K562 (cell line): ENCODE data around the gene EGR2. TPM values are rescaled to one million over a fixed set of nuclear protein-coding genes. Genes with fewer than 3 reads are reported as not detected.

Experiments used
- ATAC-seq: fragments of 200-7000 bp; cut with Tn5 transposase; 3 replicates; pipeline ENCODE4 v1.9.1; 2020; ENCODE audit warnings: moderate library complexity
- BruUV-seq: library from RNA; stranded (reverse); fragments of 400-500 nt; replicated peaks from 2 replicates; lab custom pipeline; 2021; lab: Mats Ljungman, UMichigan
- CTCF ChIA-PET: fragments of 300-600 bp; formaldehyde crosslinking; extraction: SDS; loops from one replicate; lab custom pipeline; 2021; ENCODE audit warnings: low intra/inter-chr PET ratio; lab: Yijun Ruan, JAX
- POLR2A ChIA-PET: fragments of 300-600, 350-650 bp; sonication (Branson Sonifier 250); formaldehyde crosslinking; extraction: SDS; loops from one replicate; lab custom pipeline; 2021; ENCODE audit warnings: antibody characterized with exemption, inconsistent platforms; lab: Yijun Ruan, JAX
- DNase-seq, 4 experiments: peaks; one replicate each; pipeline versions ENCODE4 v3.0.0 to v3.0.0-alpha.2; 2011 to 2018; ENCODE audit warnings: low spot score in 3 of 4, mixed read lengths in 3 of 4; ENCODE audit errors: extremely low read depth in 1 of 4
- FAIRE-seq: peaks from 2 replicates; lab custom pipeline; 2011; peaks lifted over from hg19 to GRCh38; lab: Jason Lieb, UNC
- H2AFZ ChIP-seq: 2 replicates; pipeline ENCODE4 v1.6.0; 2011; ENCODE audit warnings: low read depth, low read length, control low read depth, inconsistent platforms
- H3K27ac ChIP-seq: fragments of 200-600 bp; 3 replicates; pipeline ENCODE4 v1.8.0; 2011; ENCODE audit warnings: low read depth, mild to moderate bottlenecking, control low read depth, inconsistent platforms, low read length, moderate library complexity, mixed read lengths; ENCODE audit errors: extremely low read depth
- H3K27me3 ChIP-seq, 2 experiments: fragments of 300-600 bp in 1 of 2; 2 replicates in 1 of 2; 3 replicates in 1 of 2; pipeline versions ENCODE4 v1.6.0 to v1.8.0; 2011; ENCODE audit warnings: inconsistent platforms in 2 of 2, low read length in 2 of 2, mild to moderate bottlenecking in 1 of 2, mixed read lengths in 1 of 2, moderate library complexity in 1 of 2; ENCODE audit not compliant: control insufficient read depth in 2 of 2, insufficient read depth in 2 of 2
- H3K36me3 ChIP-seq: fragments of 300-600 bp; 3 replicates; pipeline ENCODE4 v1.8.0; 2011; ENCODE audit warnings: mild to moderate bottlenecking, low read length, inconsistent platforms; ENCODE audit not compliant: control insufficient read depth, insufficient read depth
- H3K4me1 ChIP-seq, 2 experiments: fragments of 200-600 bp in 1 of 2; replicated peaks in 1 of 2; 2 replicates in 1 of 2; 3 replicates in 1 of 2; pipeline versions ENCODE4 v1.5.1 to v1.8.0; 2011; ENCODE audit warnings: inconsistent platforms in 2 of 2, low read length in 2 of 2, mild to moderate bottlenecking in 1 of 2, mixed read lengths in 1 of 2, moderate library complexity in 1 of 2; ENCODE audit not compliant: control insufficient read depth in 2 of 2, insufficient read depth in 2 of 2
- H3K4me2 ChIP-seq: 2 replicates; pipeline ENCODE4 v1.6.1; 2011; ENCODE audit warnings: low read length, control low read depth, inconsistent platforms, mixed read lengths; ENCODE audit not compliant: insufficient read depth
- H3K4me3 ChIP-seq: fragments of 200-600 bp; sonication (generic), shearing (Covaris generic); 2 replicates; pipeline ENCODE4 v1.5.1; 2016; ENCODE audit warnings: control low read depth, inconsistent platforms
- H3K79me2 ChIP-seq: fragments of 200-600 bp; 3 replicates; pipeline ENCODE4 v1.8.0; 2011; ENCODE audit warnings: low read length, inconsistent platforms; ENCODE audit not compliant: control insufficient read depth, insufficient read depth
- H3K9ac ChIP-seq, 2 experiments: 2 replicates each; pipeline versions ENCODE4 v1.6.0 to v1.6.1; 2011; ENCODE audit warnings: low read depth in 2 of 2, low read length in 2 of 2, control low read depth in 1 of 2, inconsistent platforms in 1 of 2, mild to moderate bottlenecking in 1 of 2, mixed read lengths in 1 of 2; ENCODE audit not compliant: insufficient read depth in 1 of 2
- H3K9me1 ChIP-seq: one replicate; pipeline ENCODE4 v1.6.0; 2011; ENCODE audit warnings: inconsistent platforms, mild to moderate bottlenecking, low read length, moderate library complexity; ENCODE audit not compliant: control insufficient read depth, insufficient read depth
- H3K9me3 ChIP-seq: replicated peaks from 2 replicates; pipeline ENCODE4 v1.5.1; 2011; ENCODE audit warnings: low read depth, low read length, inconsistent platforms; ENCODE audit not compliant: control insufficient read depth, insufficient read depth
- H4K20me1 ChIP-seq: replicated peaks from 2 replicates; pipeline ENCODE4 v1.6.1; 2011; ENCODE audit warnings: low read length, inconsistent platforms, mixed read lengths; ENCODE audit not compliant: control insufficient read depth, insufficient read depth
- ARNT ChIP-seq, 2 experiments: fragments of 450-650 bp; IDR thresholded peaks; 2 replicates each; pipeline ENCODE4 v1.6.1; 2016; ENCODE audit warnings: mild to moderate bottlenecking in 1 of 2
- CBX1 ChIP-seq: sonication (generic); IDR thresholded peaks from 2 replicates; pipeline ENCODE4 v1.6.1; 2016; ENCODE audit warnings: antibody characterized with exemption, low read depth, mild to moderate bottlenecking
- NFXL1 ChIP-seq: fragments of 450-650 bp; formaldehyde crosslinking; IDR thresholded peaks from 2 replicates; pipeline ENCODE4 v1.4.0; 2021; ENCODE audit warnings: mild to moderate bottlenecking
- PPARD ChIP-seq: fragments of 250-450 bp; sonication (Bioruptor Pico); IDR thresholded peaks from 2 replicates; pipeline ENCODE4 v1.8.0; 2022; ENCODE audit warnings: inconsistent platforms, mild to moderate bottlenecking, moderate library complexity
- ZBED1 ChIP-seq: IDR thresholded peaks from 2 replicates; pipeline ENCODE4 v1.6.1; 2014
- ZNF232 ChIP-seq: sonication (generic); formaldehyde crosslinking; IDR thresholded peaks from 2 replicates; pipeline ENCODE4 v1.8.0; 2022; ENCODE audit warnings: mild to moderate bottlenecking, missing genetic modification reagents
- ZNF436 ChIP-seq: fragments of 250-450, 450-650 bp; sonication (Bioruptor Pico); formaldehyde crosslinking; IDR thresholded peaks from 2 replicates; pipeline ENCODE4 v1.7.0; 2020; ENCODE audit warnings: mild to moderate bottlenecking
- WGBS: fragments of 100-300 bp; shearing (Covaris generic); methylation state at CpG from one replicate; pipeline ENCODE4 v1.1.6; 2016; ENCODE audit warnings: low coverage, mixed read lengths; ENCODE audit not compliant: insufficient coverage; ENCODE audit errors: missing lambda C conversion rate; 5-methylcytosine and 5-hydroxymethylcytosine counted together
- in situ Hi-C: fragments of 300-500 bp; cut with MboI; formaldehyde crosslinking; loops from 4 replicates; pipeline ENCODE4 v1.15.0; 2018; ENCODE audit warnings: inconsistent platforms, mixed read lengths
- intact Hi-C: fragments of 100-400 bp; cut with micrococcal nuclease; formaldehyde crosslinking; loops from 2 replicates; pipeline ENCODE4 v1.14.2; 2022
- polyA plus RNA-seq, 8 experiments: library from polyadenylated mRNA; depleted of rRNA in 4 of 8; stranded (reverse) in 5 of 8; unstranded in 3 of 8; fragments of >200 nt; fragmentation: Nextera tagmentation in 2 of 8; fragmentation: Illumina TruSeq in 1 of 8; extraction: Ambion mirVana in 2 of 8; extraction: Trizol in 1 of 8; gene quantifications; 2 replicates each; pipeline versions ENCODE4 v1.2.1 to v1.2.3, GENCODE V29; 2011 to 2014; ENCODE audit warnings: inconsistent platforms in 1 of 8, missing spikeins in 1 of 8
- total RNA-seq, 7 experiments: library from RNA; depleted of rRNA in 6 of 7; stranded (reverse); fragments of >200 nt in 6 of 7; fragmentation: Illumina TruSeq in 2 of 7; extraction: Trizol in 2 of 7; gene quantifications; 2 replicates each; pipeline versions ENCODE4 v1.2.1 to v1.2.3, GENCODE V29; 2011 to 2021; ENCODE audit warnings: low replicate concordance in 1 of 7
- TF ChIP-seq, protein P1 (sequence below): sonication (generic); formaldehyde crosslinking; IDR thresholded peaks from 2 replicates; pipeline ENCODE4 v1.8.1; 2023; ENCODE audit warnings: missing genetic modification reagents, mild to moderate bottlenecking, borderline replicate concordance
- TF ChIP-seq, protein P2 (sequence below): sonication (generic); formaldehyde crosslinking; IDR thresholded peaks from 2 replicates; pipeline ENCODE4 v1.9.0; 2022; ENCODE audit warnings: mild to moderate bottlenecking, missing genetic modification reagents

EGR2 gene
- total and polyA plus RNA-seq, 9 of the 15 experiments (the other 6 are each of a cell fraction or from before 2014, with no cell fraction given): 0.08 to 0.18 (median 0.12) TPM; not detected in 4

DNA sequence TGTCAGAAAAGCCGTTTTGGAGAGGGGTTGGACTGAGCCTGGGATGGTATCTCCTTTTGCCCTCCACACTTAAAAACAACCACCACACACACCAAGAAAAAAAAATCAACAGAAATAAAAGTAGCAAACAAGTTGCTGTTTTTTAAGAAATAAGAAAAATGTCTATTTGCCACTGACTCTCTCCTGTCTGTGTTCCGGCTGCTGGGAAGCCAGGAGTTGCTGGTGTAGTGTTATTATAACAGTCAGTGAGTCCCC lies 163 bp downstream of the EGR2 start:
- no TSS peak for BruUV-seq
- Histone ChIP-seq H3K27ac (peak overlapping the region; percentile 70; the same call in 1 of the 3 replicates), H3K4me1 (peaks cover 7 to 50% of the 10 kb centered on the region in 2 experiments; a peak in 3 of 5 replicates), H3K36me3 (no peaks in the 10 kb centered on the region), H3K4me3 (peak overlapping the region; percentile 74), H3K9me1 (no peaks in the 10 kb centered on the region), H3K9me3 (no peaks in the 10 kb centered on the region), H3K79me2 (no peaks in the 10 kb centered on the region), H2AFZ (peak overlapping the region; percentile 95), H4K20me1 (no peaks in the 10 kb centered on the region), H3K4me2 (peak overlapping the region; percentile 90), H3K27me3 (peaks cover 19 to 53% of the 10 kb centered on the region in 2 experiments; a peak in 4 of 5 replicates), H3K9ac (peak overlapping the region; percentile 74 to 94; a peak in 3 of 4 replicates)
- in situ Hi-C loops (no loop called here), intact Hi-C loops (loop anchor here (5.0 kb wide), 3 partner anchors 204 to 379 kb away; no protein-coding TSS in a partner anchor)
- FAIRE-seq (no peak), ATAC-seq (no peak), DNase-seq (no peak)
- TF ChIP-seq ZNF436 (CRISPR knock-in tag) (no peak), NFXL1 (CRISPR knock-in tag) (no peak), CBX1 (no peak), ZNF232 (CRISPR knock-in tag) (no peak)
- CTCF ChIA-PET: no interaction called here
- POLR2A ChIA-PET: interaction anchor here (0.8 to 1.5 kb wide), 4 partner anchors 10 to 332 kb away, joined by 3 to 9 read pairs (median 4); no protein-coding TSS in a partner anchor
- WGBS: 17% methylated on average over 2 of the region's 2 CpGs

DNA sequence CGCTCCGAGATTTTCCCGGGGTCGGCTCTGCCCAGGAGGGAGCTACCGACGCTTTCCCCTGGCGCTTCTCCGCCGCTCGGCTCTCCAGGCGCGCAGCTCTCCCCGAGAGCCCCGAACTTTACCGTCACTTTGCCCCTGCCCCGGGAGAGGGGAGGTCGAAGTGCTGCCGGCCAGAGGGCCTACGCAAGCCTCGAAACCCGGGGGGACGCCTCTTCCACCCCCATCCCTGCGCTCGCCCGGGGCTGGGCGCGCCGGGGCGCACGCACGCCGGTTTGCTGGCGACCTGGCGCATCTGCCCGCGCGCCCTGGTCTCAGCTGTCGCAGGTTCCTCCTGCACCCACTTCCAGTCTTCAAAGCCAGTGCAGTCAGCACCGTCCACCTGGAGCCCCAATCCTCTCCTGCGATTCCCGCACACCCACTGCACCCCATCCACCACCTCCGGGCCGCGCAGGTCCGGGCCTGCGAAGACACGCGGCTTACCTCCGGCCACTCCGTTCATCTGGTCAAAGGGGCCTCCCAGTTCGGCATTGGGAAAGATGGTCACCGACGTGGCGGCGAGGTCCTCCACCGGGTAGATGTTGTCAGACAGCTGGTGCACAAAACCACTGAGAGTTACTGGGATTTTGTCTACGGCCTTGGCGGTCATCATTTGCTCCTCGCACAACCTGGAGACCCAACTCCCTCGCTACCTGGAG lies 638 bp downstream of the EGR2 start:
- no peak for ATAC-seq
- Histone ChIP-seq H3K4me3 (no peak overlapping the region), H3K4me1 (peaks cover 7 to 50% of the 10 kb centered on the region in 2 experiments; a peak in 3 of 5 replicates), H3K27ac (no peak overlapping the region; the same call in 2 of the 3 replicates), H3K36me3 (no peaks in the 10 kb centered on the region), H4K20me1 (no peaks in the 10 kb centered on the region), H3K27me3 (peaks cover 19 to 53% of the 10 kb centered on the region in 2 experiments; a peak in 4 of 5 replicates), H3K9me1 (no peaks in the 10 kb centered on the region), H2AFZ (peak overlapping the region; percentile 95), H3K9ac (peak overlapping the region in 1 of 2 experiments; percentile 2; a peak in 1 of 4 replicates), H3K79me2 (no peaks in the 10 kb centered on the region), H3K4me2 (peak overlapping the region; percentile 90), H3K9me3 (no peaks in the 10 kb centered on the region)
- CTCF ChIA-PET: no interaction called here
- no peak for FAIRE-seq
- BruUV-seq: TSS peak; percentile 87
- intact Hi-C loops (loop anchor here (5.0 kb wide), 3 partner anchors 203 to 378 kb away; no protein-coding TSS in a partner anchor), in situ Hi-C loops (no loop called here)
- DNase-seq: no peak
- 65% methylated on average over 32 of the region's 60 CpGs for WGBS
- POLR2A ChIA-PET: interaction anchor here (0.9 to 1.1 kb wide), 3 partner anchors 10 to 333 kb away, joined by 3 to 5 read pairs (median 4); no protein-coding TSS in a partner anchor
- TF ChIP-seq, protein P1, sequence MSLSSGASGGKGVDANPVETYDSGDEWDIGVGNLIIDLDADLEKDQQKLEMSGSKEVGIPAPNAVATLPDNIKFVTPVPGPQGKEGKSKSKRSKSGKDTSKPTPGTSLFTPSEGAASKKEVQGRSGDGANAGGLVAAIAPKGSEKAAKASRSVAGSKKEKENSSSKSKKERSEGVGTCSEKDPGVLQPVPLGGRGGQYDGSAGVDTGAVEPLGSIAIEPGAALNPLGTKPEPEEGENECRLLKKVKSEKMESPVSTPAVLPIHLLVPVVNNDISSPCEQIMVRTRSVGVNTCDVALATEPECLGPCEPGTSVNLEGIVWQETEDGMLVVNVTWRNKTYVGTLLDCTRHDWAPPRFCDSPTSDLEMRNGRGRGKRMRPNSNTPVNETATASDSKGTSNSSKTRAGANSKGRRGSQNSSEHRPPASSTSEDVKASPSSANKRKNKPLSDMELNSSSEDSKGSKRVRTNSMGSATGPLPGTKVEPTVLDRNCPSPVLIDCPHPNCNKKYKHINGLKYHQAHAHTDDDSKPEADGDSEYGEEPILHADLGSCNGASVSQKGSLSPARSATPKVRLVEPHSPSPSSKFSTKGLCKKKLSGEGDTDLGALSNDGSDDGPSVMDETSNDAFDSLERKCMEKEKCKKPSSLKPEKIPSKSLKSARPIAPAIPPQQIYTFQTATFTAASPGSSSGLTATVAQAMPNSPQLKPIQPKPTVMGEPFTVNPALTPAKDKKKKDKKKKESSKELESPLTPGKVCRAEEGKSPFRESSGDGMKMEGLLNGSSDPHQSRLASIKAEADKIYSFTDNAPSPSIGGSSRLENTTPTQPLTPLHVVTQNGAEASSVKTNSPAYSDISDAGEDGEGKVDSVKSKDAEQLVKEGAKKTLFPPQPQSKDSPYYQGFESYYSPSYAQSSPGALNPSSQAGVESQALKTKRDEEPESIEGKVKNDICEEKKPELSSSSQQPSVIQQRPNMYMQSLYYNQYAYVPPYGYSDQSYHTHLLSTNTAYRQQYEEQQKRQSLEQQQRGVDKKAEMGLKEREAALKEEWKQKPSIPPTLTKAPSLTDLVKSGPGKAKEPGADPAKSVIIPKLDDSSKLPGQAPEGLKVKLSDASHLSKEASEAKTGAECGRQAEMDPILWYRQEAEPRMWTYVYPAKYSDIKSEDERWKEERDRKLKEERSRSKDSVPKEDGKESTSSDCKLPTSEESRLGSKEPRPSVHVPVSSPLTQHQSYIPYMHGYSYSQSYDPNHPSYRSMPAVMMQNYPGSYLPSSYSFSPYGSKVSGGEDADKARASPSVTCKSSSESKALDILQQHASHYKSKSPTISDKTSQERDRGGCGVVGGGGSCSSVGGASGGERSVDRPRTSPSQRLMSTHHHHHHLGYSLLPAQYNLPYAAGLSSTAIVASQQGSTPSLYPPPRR (CRISPR knock-in tag): no peak
- no peak for TF ChIP-seq ZBED1
- no peak for TF ChIP-seq ARNT (IDR thresholded peaks at IDR 0.05)
- no peak for TF ChIP-seq PPARD (CRISPR knock-in tag)
- TF ChIP-seq, protein P2, sequence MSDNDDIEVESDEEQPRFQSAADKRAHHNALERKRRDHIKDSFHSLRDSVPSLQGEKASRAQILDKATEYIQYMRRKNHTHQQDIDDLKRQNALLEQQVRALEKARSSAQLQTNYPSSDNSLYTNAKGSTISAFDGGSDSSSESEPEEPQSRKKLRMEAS: 0 out of 2 replicates have a peak, but pooled peaks have one; percentile 13
